Mucosa of stomach (tissue), 1 donor: Measurements from ENCODE around the gene PHLDB2.

Experiments
- H3K27me3 ChIP-seq: one replicate; pipeline ENCODE4 v1.7.0; 2013; ENCODE audit warnings: mild to moderate bottlenecking, low read length; ENCODE audit not compliant: control insufficient read depth, insufficient read depth
- H3K36me3 ChIP-seq: one replicate; pipeline ENCODE4 v1.7.0; 2013; ENCODE audit warnings: low read length; ENCODE audit not compliant: control insufficient read depth, insufficient read depth
- H3K4me1 ChIP-seq: one replicate; pipeline ENCODE4 v1.7.0; 2013; ENCODE audit warnings: mild to moderate bottlenecking, low read length; ENCODE audit not compliant: control insufficient read depth, insufficient read depth
- H3K4me3 ChIP-seq: one replicate; pipeline ENCODE4 v1.7.0; 2013; ENCODE audit warnings: low read length
- H3K9ac ChIP-seq: one replicate; pipeline ENCODE4 v1.7.0; 2013; ENCODE audit warnings: mild to moderate bottlenecking, low read length, moderate library complexity
- H3K9me3 ChIP-seq: one replicate; pipeline ENCODE4 v1.7.0; 2013; ENCODE audit warnings: mild to moderate bottlenecking, low read length, moderate library complexity; ENCODE audit not compliant: control insufficient read depth
- donor health status: Pancreatic carcinoma.

The PHLDB2 gene

GRCh38 chr3:111913163-111913763 is 54.2 kb downstream of the PHLDB2 start:
- no peaks in the 10 kb centered on the region for H3K27me3 ChIP-seq
- no peaks in the 10 kb centered on the region for H3K4me1 ChIP-seq
- H3K9ac ChIP-seq, result no peak overlapping the region
- no peak overlapping the region for H3K4me3 ChIP-seq
- no peaks in the 10 kb centered on the region for H3K9me3 ChIP-seq
- no peaks in the 10 kb centered on the region for H3K36me3 ChIP-seq

- H3K4me1 ChIP-seq, result no peaks in the 10 kb centered on the region
- H3K36me3 ChIP-seq, result peaks cover 5% of the 10 kb centered on the region
- H3K9me3 ChIP-seq, result no peaks in the 10 kb centered on the region
- H3K4me3 ChIP-seq, result no peak overlapping the region
- no peaks in the 10 kb centered on the region for H3K27me3 ChIP-seq
- H3K9ac ChIP-seq, result no peak overlapping the region
Measured at GRCh38 chr3:111915905-111916304, 56.8 kb downstream of the PHLDB2 start.

GRCh38 chr3:111917300-111917699 is 58.2 kb downstream of the PHLDB2 start:
- no peak overlapping the region for H3K4me3 ChIP-seq
- H3K4me1 ChIP-seq, result no peaks in the 10 kb centered on the region
- H3K27me3 ChIP-seq, result no peaks in the 10 kb centered on the region
- no peak overlapping the region for H3K9ac ChIP-seq
- H3K36me3 ChIP-seq, result peaks cover 5% of the 10 kb centered on the region
- H3K9me3 ChIP-seq, result no peaks in the 10 kb centered on the region

DNA sequence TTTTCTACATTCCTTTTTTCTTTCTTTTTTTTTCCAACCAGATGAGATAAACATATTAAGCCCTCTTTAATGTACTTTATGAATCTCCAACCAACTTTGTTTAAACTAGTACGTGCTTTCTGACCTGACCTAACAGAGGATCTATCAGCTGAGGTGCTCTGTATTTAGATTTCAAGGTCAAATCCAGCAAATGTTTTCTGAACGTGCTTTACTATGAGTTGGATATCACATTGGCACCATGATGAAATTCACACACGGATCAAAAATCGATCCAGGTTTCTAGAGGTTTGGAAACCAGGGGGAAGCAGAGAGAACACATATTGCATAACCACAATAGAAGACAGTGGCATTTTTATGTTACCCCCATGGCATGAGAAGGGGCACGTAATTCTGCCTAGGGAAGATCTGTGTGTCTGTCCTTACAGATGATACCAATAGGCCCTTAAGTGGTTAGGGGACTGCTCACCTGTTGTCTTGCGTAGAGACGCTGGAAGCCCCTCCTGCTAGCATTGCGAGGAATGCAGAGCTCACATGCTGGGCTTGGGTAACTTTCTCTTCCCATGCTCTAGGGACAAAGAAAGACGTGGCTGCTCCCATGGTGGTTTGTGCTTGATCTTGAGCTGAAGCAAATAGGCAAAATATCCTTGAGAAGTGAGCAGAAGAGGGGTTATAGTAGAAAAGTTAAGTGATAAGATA is 60.5 kb downstream of the PHLDB2 start:
- no peak overlapping the region for H3K9ac ChIP-seq
- no peaks in the 10 kb centered on the region for H3K27me3 ChIP-seq
- no peak overlapping the region for H3K4me3 ChIP-seq
- H3K36me3 ChIP-seq, result peaks cover 5% of the 10 kb centered on the region
- no peaks in the 10 kb centered on the region for H3K4me1 ChIP-seq
- no peaks in the 10 kb centered on the region for H3K9me3 ChIP-seq

- Histone ChIP-seq H3K4me1 (no peaks in the 10 kb centered on the region), H3K9ac (no peak overlapping the region), H3K4me3 (no peak overlapping the region), H3K27me3 (no peaks in the 10 kb centered on the region), H3K9me3 (no peaks in the 10 kb centered on the region), H3K36me3 (peaks cover 5% of the 10 kb centered on the region)
Measured at GRCh38 chr3:111921181-111921580, 62.1 kb downstream of the PHLDB2 start.

DNA sequence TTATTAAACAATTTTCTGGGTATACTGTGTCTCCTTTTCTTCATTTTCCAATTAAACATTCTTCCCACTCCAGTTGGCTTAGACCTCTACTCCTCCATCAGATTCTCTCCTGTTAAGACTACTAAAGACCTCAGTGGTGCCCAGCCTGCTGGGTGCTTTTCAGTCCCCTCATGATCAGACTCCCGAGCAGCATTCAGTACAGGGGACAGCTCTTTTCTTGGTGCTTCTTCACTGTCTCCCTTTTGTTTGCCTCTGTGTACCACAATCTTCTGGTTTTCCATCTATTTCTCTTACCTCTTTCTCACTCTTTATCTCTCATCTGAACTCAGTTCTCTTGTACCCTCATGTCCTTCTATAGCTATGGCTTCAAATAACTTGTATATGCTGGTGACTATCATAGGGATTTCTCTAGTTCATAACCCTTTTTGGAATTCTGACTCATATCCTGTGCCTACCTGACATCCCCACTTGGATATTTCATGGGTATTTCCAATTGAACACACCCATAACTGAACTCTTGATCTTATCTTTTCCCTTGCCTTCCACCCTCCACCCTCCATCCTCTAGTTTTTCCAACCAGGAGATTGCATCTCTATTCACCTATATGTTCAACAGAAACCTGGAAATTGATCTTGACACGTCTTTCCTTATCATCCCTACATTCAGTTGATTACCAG is 64.2 kb downstream of the PHLDB2 start:
- H3K4me1 ChIP-seq, result no peaks in the 10 kb centered on the region
- no peaks in the 10 kb centered on the region for H3K27me3 ChIP-seq

GRCh38 chr3:111923806-111924205 is 64.7 kb downstream of the PHLDB2 start:
- Histone ChIP-seq H3K4me3 (no peak overlapping the region), H3K9ac (no peak overlapping the region), H3K27me3 (no peaks in the 10 kb centered on the region), H3K36me3 (peaks cover 5% of the 10 kb centered on the region), H3K4me1 (no peaks in the 10 kb centered on the region), H3K9me3 (no peaks in the 10 kb centered on the region)

More for the DNA sequence above, 64.2 kb downstream of the PHLDB2 start:
- Histone ChIP-seq H3K4me3 (no peak overlapping the region), H3K9me3 (no peaks in the 10 kb centered on the region), H3K9ac (no peak overlapping the region), H3K36me3 (peaks cover 5% of the 10 kb centered on the region)

GRCh38 chr3:111924283-111924682 is 65.2 kb downstream of the PHLDB2 start:
- H3K9ac ChIP-seq, result no peak overlapping the region
- no peak overlapping the region for H3K4me3 ChIP-seq
- H3K9me3 ChIP-seq, result no peaks in the 10 kb centered on the region
- peaks cover 5% of the 10 kb centered on the region for H3K36me3 ChIP-seq
- no peaks in the 10 kb centered on the region for H3K4me1 ChIP-seq
- no peaks in the 10 kb centered on the region for H3K27me3 ChIP-seq

- H3K9ac ChIP-seq, result no peak overlapping the region
- H3K4me3 ChIP-seq, result no peak overlapping the region
- no peaks in the 10 kb centered on the region for H3K36me3 ChIP-seq
- no peaks in the 10 kb centered on the region for H3K27me3 ChIP-seq
- no peaks in the 10 kb centered on the region for H3K9me3 ChIP-seq
- no peaks in the 10 kb centered on the region for H3K4me1 ChIP-seq
Measured at GRCh38 chr3:111926266-111926676, 67.2 kb downstream of the PHLDB2 start.

DNA sequence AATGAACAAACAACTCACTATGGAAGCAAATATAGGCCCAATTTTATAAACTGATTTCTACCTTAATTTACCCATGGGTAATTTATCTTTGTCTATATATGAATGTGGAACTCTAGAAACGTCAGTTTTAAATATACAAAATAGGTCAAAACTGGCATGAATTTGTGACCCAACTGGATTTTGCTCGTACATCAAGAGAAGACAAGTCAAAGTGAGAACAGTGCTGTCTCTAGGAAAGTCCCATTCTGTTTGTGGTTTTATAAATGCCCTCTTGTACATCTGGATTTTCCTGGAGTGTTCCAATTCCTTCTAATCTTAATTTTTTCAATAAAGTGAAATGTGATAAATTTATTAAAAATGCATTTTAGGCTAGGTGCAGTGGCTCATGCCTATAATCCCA is 69.5 kb downstream of the PHLDB2 start:
- Histone ChIP-seq H3K36me3 (no peaks in the 10 kb centered on the region), H3K9me3 (no peaks in the 10 kb centered on the region), H3K4me3 (no peak overlapping the region), H3K9ac (no peak overlapping the region), H3K27me3 (no peaks in the 10 kb centered on the region), H3K4me1 (peaks cover under 1% of the 10 kb centered on the region)

DNA sequence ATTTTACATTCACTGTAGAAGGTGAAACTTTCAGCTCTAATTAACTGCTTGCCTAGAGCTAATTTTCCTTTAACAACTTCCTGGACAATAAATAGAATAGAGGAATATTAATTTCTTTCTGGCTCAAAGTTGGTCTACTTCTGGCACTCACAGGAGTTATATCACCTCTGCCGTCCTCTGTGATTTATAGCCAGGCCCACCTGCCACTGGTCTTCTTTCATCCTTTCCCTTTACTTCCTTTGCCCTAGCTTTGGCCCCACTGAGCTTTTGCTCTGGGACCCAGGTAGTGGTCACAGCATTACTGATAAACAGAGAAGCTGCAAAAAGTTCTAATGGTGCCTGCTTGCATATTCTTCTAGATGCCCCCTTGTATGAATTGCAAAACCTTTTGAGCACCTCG is 70.4 kb downstream of the PHLDB2 start:
- Histone ChIP-seq H3K9me3 (no peaks in the 10 kb centered on the region), H3K4me3 (no peak overlapping the region), H3K9ac (no peak overlapping the region), H3K27me3 (no peaks in the 10 kb centered on the region), H3K4me1 (peaks cover 6% of the 10 kb centered on the region), H3K36me3 (no peaks in the 10 kb centered on the region)

GRCh38 chr3:111932946-111933345 is 73.9 kb downstream of the PHLDB2 start:
- H3K9ac ChIP-seq, result no peak overlapping the region
- no peaks in the 10 kb centered on the region for H3K9me3 ChIP-seq
- no peak overlapping the region for H3K4me3 ChIP-seq
- peaks cover 6% of the 10 kb centered on the region for H3K4me1 ChIP-seq
- no peaks in the 10 kb centered on the region for H3K27me3 ChIP-seq
- H3K36me3 ChIP-seq, result no peaks in the 10 kb centered on the region
